SH-SY5Y (cell line): ENCODE results near the gene CFAP90.

ENCODE experiments used
- GATA2 ChIP-seq: IDR thresholded peaks from 2 replicates; pipeline ENCODE4 v1.6.1; 2011; ENCODE audit warnings: mild to moderate bottlenecking, low read depth, low read length
- GATA3 ChIP-seq: IDR thresholded peaks from 2 replicates; pipeline ENCODE4 v1.6.1; 2011; ENCODE audit warnings: low read depth, mild to moderate bottlenecking, low read length, moderate library complexity

CFAP90 gene

GRCh38 chr5:7851240-7851592 is 283 bp upstream of the CFAP90 start:
- no peak for TF ChIP-seq GATA3
- TF ChIP-seq GATA2, result no peak

- no peak for TF ChIP-seq GATA2
- TF ChIP-seq GATA3, result no peak
Measured at GRCh38 chr5:7849681-7850394, 1.1 kb downstream of the CFAP90 start.

GRCh38 chr5:7848296-7848695 is 2.6 kb downstream of the CFAP90 start:
- no peak for TF ChIP-seq GATA3

GRCh38 chr5:7846327-7846726 is 4.6 kb downstream of the CFAP90 start:
- no peak for TF ChIP-seq GATA3
- TF ChIP-seq GATA2, result no peak

DNA sequence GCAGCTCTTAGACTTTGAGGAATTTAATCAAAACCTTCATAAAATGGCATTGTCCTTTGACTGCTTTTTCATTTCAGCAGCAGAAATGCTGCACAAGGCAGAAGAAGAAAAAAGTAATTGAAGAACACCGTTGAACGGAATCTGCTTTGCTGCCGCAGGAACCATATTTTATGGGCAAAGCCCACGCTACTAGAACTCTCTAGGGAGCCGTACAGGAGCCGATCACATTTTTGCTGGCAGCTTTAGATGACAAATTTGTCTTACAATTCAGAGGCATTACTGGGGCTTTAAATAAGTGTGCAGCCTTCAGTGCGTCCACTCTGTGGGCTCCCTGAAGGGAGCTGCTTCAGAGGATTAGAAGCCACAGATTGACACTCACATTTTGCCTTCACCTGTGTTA is 5.4 kb downstream of the CFAP90 start:
- TF ChIP-seq GATA2 (no peak), GATA3 (no peak)

GRCh38 chr5:7844901-7845300 is 6.0 kb downstream of the CFAP90 start:
- TF ChIP-seq GATA2, result no peak
- TF ChIP-seq GATA3, result no peak

- TF ChIP-seq GATA3 (no peak), GATA2 (no peak)
Measured at GRCh38 chr5:7842531-7842930, 8.4 kb downstream of the CFAP90 start.

DNA sequence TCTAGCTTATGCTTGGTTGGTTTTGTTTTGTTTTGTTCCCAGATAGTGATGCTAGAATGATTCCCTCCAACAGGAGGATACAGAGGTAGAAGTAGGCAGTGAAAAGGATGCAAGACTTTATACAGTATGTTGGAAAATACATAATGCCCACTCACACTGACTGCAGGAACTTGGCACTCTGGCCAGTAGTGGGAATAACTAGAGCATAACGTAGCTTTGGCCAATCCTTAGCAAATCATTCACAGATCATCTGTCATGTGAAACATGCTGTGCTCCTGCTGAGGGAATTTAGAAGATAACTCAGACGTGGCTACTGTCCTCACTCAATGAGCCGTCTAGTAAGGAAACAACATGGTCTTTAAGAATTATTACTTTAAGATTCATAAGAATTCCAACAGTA is 13.5 kb downstream of the CFAP90 start:
- TF ChIP-seq GATA2 (no peak), GATA3 (no peak)

DNA sequence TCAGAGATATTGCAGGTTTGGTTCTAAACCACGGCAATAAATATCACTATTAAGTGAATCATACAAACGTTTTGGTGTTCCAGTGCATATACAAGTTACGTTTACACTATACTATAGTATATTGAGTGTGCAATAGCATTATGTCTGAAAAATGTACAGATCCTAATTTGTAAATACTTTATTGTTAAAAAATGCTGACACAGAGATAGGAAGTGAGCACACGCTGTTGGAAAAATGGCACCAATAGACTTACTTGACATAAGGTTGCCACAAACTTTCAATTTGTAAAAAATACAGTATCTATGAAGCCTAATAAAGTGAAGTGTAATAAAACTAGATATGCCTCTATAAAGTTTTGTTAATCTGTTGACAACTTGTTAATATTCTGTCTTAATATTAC is 16.0 kb downstream of the CFAP90 start:
- TF ChIP-seq GATA3 (no peak), GATA2 (no peak)

DNA sequence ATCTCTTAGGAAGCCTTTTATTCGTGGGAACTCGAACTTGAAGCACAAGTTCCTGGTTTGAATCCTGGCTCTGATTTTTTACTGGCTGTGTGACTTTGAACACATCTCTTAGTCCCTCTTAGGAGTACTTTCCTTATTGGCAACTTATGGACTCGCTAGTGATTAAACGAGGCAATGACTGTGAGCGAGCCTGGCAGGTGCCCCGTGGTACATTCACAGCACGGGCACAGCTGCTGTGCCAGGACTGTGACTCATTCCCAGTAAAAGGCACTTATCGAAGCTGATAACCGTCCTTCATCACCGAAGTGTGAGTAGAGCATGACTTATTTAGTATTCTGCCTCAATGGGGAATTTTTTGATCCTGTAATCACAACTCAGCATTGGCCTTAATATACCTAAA is 22.7 kb downstream of the CFAP90 start:
- no peak for TF ChIP-seq GATA2
- TF ChIP-seq GATA3, result no peak

DNA sequence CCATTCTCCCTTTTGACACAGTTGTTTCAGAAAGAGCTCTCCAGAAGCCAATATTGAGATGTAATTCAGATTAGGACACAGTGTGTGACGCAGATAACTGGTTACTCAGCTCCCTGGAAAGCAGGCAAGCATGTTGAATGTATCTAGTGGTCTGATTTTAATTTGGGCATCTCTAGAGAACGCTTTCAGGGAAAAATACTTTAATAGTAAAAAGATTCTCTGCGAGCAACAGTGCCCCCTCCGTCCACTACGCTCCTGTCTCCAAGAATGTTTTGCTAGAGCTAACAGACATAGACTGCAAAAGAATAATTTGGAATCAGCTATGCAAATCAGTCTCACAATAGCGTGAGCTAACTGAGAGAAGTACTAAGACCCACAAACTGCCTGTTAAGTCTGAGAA is 23.3 kb downstream of the CFAP90 start:
- TF ChIP-seq GATA3 (no peak), GATA2 (no peak)

DNA sequence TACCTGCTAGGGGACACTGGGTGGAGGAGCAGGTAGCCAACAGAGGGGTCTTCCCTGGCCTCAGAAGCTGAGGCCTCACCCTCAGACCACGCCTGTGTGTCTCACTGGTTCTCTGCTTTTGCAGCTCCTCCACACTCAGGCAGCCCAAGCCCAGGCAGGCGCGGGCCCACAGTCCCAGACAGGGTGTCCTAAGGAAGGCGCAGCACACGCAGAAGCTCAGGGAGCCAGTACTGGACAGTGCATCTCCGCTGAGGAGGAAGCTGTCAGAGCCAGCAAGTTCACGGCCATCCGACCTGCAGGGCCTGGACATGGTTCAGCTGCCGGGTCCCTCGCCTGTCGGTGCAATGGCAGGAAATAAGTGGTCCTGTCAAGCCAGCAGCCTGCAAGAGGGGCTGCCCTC is 25.3 kb downstream of the CFAP90 start:
- TF ChIP-seq GATA3 (no peak), GATA2 (no peak)

- TF ChIP-seq GATA2, result no peak
- TF ChIP-seq GATA3, result no peak
Measured at GRCh38 chr5:7824995-7825394, 25.9 kb downstream of the CFAP90 start.

DNA sequence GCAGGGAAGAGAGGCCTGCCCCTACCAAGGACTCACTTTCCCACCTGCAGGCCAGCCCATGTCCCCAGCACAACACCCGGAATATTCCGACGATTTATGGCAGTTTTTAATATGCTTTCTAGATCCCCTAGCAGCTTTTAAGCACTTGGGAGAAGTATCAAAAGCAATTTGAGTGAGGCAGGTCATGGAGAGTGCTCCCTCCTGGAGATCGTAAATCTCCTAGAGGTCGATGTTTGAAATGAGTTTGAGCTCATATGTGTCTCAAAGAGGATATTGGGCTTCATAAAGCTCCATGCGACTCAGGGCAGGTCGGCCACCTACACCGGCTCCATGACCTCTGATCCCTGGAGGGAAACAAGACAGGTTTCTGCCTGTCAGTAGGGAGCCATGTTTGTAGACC is 27.3 kb downstream of the CFAP90 start:
- TF ChIP-seq GATA2 (no peak), GATA3 (no peak)

DNA sequence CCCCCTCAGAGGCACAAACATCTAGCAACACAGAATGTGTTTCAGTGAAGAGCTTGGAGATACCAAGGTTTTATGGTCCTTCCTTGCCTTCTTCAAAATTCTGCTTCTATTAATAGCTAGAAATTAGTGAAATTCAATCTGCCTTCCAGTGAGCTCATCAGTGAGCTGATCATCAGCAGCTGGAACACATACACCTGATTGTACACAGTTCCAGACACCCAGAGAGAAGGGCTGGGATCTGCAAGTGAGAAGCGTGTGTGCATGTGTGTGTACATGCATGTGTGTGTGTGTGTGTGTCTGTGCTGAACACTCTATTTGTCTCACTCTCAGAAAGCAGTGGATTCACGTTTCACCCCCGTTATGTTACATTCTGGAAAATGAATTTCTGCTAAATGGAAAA is 28.5 kb downstream of the CFAP90 start:
- no peak for TF ChIP-seq GATA2
- TF ChIP-seq GATA3, result no peak

DNA sequence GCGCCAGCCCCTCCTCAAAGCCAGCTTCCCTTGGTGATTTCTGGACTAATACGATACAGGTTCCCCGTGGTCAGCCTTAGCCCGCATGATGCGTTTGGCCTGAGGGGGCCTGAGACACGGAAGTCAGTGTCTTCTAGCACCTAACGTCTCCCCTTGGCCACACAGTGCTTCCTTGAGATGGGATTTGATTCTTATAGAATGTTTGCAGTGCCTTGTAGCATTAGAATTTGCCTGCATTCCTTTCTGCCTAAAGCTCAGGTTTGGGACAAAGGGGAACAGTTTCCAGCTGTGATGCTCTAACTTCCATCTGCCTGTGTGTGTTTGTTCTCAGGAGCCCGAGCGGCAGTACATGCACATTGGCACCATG is 34.4 kb downstream of the CFAP90 start:
- TF ChIP-seq GATA3 (no peak), GATA2 (no peak)
